Right ventricle myocardium superior (tissue), 1 donor: ENCODE measurements around the gene GPC1. TPM values are rescaled to one million over a fixed set of nuclear protein-coding genes. Genes with fewer than 3 reads are reported as not detected.

ENCODE experiments used
- ATAC-seq: fragments of 200-7000 bp; cut with Tn5 transposase; one replicate; pipeline ENCODE4 v1.9.1; 2020; ENCODE audit warnings: mild to moderate bottlenecking; ENCODE audit not compliant: poor library complexity
- DNase-seq: peaks from one replicate; pipeline ENCODE4 v3.0.0-alpha.2; 2020
- intact Hi-C: fragments of 100-400 bp; cut with DNase I; formaldehyde crosslinking; loops from one replicate; pipeline ENCODE4 v1.11.2; 2022
- microRNA-seq: library from miRNA; unstranded; fragments of <30 nt; microRNA quantifications from one replicate; pipeline ENCODE4 v1.2.0, GENCODE V29; 2020
- total RNA-seq: library from RNA; stranded (reverse); fragmentation: NEBNext Ultra II Directional; extraction: Animal tissue kit (Norgen Biotek cat#: 25700); gene quantifications from one replicate; pipeline ENCODE4 v1.2.1, GENCODE V29; 2021
- donor health status: DM: no; HTN: yes; CAD: no; lungs with severe emphysema.

Gene GPC1
- total RNA-seq, 1 donor from 2014 or later: 154 TPM

DNA sequence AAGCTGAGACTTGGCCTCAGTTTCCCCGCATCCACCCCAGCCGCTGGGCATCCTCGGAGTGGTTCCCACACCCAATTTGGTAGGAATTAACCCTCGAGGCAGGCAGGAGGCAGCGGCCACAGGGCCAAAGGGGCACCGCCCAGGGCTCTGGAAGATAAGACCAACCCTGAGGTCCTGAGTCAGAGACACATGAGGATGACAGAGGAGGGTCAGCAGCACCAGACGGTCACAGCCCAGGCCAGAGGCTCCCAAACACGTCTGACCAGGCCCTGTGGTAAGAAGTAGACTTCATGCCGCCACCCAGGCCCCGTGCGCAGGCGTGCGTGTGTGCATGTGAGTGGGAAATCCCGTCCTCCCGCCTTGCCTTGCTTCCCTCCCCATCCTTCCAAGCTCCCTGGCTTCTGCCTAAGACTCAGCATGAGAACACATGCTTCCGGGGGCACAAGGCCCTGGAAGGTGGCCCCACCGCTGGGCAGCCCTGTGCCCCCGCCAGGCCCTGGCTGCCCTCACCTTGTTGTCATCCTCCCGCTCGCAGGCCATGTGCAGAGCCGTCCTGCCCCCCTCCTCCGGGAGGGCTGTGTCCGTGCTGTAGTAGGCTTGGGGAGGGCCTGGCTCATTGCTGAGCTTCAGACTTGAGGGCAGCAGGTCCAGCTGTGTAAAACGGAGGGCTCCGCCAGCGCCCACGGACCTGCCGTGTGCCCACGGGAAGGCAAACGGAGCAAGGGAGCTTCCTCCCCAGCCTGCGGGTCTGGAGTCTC, 76.1 kb downstream of the GPC1 start:
- no peak for ATAC-seq
- intact Hi-C loops: loop anchor here (5.0 kb wide), 1 partner anchor 191 kb away; no protein-coding TSS in a partner anchor
- no peak for DNase-seq

DNA sequence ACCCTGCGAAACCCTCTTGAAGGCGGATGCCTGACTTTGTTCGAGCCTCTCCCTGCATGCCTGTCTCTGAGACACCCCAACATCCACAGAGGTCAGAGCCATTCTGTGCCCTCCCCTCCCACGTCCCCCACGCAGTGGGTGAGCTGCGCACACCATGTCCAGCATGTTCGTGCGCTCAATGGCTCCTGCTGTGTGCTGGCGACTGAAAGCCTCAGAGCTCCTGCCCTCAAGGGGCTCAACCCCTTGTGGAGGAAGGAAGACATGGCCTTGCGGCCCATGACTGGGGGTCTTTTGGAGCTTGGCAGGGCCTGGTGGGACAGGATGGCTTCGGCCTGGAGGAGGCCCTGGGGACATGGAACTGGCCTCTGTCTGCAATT, 76.6 kb downstream of the GPC1 start:
- intact Hi-C loops: loop anchor here (5.0 kb wide), 1 partner anchor 190 kb away; no protein-coding TSS in a partner anchor
- DNase-seq: no peak
- ATAC-seq: no peak

DNA sequence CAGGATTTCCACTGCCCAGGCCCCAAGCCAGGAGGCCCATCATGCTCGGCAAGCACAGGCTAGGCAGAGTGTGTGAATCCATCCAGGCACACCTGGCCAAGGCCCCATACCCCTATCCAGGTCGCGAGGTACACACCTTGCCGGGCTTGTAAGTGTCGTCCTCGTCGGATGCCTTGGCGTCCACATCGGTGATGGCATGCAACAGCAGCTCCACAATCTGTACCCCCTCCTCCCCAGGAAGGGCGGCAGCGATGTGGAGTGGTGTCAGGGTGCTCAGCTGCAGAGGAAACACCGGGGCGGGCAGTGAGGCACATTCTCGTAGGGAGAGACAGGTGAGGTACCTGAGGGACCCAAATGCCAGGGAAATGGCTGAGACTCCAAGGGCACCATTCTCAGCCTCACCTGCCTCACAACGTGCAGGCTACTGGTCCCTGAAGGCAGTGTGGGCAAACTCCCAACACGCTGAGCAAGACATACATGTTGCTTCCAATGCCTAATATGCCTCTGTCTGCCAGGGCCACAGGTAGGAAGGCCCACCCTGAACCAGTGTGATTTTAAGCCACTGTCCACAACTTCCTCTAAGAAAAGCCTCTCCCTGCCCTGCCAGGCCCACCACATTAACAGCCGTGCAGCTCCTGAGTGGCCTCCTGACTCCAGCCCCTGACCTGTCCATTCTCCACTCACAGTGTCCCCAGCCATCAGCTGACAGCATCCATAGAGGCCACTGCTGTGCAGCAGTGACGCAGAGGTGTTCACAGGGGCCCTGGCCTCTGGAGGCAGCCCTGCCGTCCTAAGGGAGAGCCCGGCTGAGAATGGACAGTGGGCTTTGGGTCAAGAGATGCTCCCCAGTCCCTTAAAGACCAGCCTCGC, 77.4 kb downstream of the GPC1 start:
- no peak for DNase-seq
- no peak for ATAC-seq
- intact Hi-C loops: loop anchor here (5.0 kb wide), 1 partner anchor 189 kb away; no protein-coding TSS in a partner anchor

DNA sequence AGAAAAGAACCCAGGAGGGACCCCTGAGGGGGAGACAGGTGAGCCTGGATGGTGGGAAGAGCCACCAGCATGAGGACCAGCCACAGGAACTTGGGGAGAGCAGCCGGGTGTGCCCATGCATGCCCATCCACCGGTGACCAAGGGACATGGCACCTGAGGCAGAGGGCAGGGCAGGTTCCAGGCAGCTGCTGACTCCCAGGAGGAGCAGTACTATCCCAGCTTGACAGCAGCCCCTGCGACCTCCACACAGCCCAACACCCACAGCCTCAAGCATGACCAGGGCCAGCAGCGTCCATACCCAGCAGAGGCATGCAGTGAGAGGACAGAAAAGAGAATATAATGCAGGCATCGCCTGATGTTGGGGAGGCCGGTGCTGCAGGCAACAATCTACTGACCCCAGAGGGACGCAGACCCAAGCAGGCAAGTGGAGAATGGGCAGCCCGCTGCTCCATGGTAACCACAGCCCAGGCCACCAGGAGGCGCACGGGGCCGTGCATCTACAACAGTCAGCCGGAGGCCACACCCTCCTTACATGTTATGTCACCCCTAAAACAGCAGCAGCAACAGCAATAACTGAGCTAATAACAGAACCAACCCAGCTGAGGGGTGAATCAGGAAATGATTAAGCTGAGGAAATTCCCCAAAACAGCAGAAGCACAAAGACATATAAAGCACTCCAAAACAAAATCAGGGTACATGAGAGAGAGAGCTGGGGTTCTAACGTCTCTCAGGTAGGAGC, 78.3 kb downstream of the GPC1 start:
- peak; percentile 98 for ATAC-seq
- intact Hi-C loops: loop anchor here (5.0 kb wide), 1 partner anchor 189 kb away; no protein-coding TSS in a partner anchor

DNA sequence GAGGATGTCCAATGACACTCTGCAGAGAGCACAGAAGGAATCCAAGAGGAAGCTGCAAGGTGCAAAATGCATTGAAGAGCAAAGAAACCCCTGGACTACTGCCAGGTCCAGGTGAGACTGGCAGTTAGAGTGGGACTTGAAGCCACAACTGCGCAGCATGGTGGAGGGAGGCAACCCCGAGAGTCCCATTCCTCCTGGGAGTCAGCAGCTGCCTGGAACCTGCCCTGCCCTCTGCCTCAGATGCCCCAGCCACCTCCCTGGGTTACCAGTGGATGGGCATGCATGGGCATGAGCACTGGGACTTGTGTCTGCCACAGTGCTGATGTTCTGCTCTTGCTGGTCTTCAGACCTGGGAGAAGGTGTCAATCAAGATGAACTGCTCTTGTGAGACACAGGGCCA, 79.2 kb downstream of the GPC1 start:
- ATAC-seq (no peak), DNase-seq (no peak)
- intact Hi-C loops: loop anchor here (5.0 kb wide), 1 partner anchor 188 kb away; no protein-coding TSS in a partner anchor

More for the DNA sequence above, 78.3 kb downstream of the GPC1 start:
- DNase-seq: peak; percentile 94

DNA sequence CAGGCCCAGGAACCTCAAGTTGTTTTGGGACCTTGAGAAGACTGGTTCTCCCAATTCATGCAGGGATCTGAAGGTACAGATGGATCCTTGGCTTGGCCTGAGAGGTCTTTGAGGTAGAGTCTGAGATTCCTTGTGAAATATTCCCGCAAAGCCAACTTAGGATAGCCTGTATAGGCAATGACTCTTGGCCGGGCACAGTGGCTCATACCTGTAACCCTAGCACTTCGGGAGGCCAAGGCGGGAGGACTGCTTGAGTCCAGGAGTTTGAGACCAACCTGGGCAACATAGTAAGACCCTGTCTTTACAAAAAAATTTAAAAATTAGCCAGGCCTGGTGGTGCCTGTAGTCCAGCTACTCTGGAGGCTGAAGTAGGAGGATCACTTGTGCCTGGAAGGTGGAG, 81.9 kb downstream of the GPC1 start:
- intact Hi-C loops: no loop called here
- ATAC-seq: no peak
- DNase-seq: no peak

Small RNA genes within 50 kb of the gene (microRNA-seq; reads per million reads assigned to microRNA genes)
- 483 reads per million, percentile 75 among the genes with 10 or more reads in this experiment for gene MIR149

Other genes with a start within 250 kb of the GPC1 start
- gene ANKMY1, start 122.3 kb downstream of the GPC1 start, total RNA-seq: 5.6 TPM
- 11.5 TPM for gene DUSP28, start 124.7 kb downstream of the GPC1 start, total RNA-seq
- gene RNPEPL1, start 132.8 kb downstream of the GPC1 start, total RNA-seq: 89.5 TPM
- gene CAPN10, start 151.1 kb downstream of the GPC1 start, total RNA-seq: 49.7 TPM
- gene GPR35, start 189.8 kb downstream of the GPC1 start, total RNA-seq: 2.0 TPM
- not detected for gene AQP12B, start 247.2 kb downstream of the GPC1 start, total RNA-seq